HG03575 (cell line): ENCODE results near the gene FGGY.

Experiments
- ATAC-seq: cut with Tn5 transposase; IDR thresholded peaks from one replicate; pipeline ENCODE4 v1.9.1; 2021; ENCODE audit not compliant: unreplicated experiment, insufficient number of reproducible peaks, low FRiP score; ENCODE audit errors: extremely low read depth

The FGGY gene

GRCh38 chr1:59775480-59775879, 478.6 kb downstream of the FGGY start:
- ATAC-seq: no peak

GRCh38 chr1:59776960-59777852, 480.3 kb downstream of the FGGY start:
- no peak for ATAC-seq

DNA sequence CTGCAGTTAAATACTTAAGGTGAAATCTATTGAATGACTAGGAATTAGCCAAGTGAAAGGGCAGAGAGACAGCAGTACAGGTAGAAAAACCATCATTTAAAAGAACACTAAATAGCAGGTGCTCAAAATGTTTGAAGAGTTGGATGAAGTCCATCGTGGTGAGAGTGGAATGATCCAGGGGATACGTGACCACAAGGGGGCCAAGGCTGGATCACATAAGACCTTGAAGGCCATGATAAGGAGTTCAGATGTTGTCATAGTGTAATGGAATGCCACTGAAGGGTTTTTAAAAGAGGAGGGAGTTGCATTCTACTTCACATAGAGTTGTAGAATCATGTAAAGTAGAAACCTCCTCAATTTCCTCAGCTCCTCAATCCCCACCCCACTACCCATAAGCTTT, 483.1 kb downstream of the FGGY start:
- no peak for ATAC-seq

DNA sequence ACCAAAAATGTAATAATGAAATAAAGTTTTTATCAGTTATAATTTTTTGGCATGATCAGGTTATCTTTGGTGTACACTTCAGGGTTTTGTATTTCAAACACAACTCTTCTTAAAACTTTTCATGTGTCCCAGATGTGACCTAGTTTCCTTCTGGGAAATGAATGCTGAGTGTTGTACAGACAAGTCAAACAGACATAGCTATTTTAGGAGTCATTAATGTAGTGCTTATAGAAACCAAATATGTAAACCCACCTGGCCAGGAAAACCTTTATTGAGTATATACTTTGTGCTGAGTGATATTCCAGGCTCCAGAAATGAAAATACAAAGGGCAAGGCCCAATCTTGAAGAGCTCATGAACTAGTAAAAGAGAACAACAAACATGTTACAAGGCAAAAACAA, 491.9 kb downstream of the FGGY start:
- no peak for ATAC-seq

DNA sequence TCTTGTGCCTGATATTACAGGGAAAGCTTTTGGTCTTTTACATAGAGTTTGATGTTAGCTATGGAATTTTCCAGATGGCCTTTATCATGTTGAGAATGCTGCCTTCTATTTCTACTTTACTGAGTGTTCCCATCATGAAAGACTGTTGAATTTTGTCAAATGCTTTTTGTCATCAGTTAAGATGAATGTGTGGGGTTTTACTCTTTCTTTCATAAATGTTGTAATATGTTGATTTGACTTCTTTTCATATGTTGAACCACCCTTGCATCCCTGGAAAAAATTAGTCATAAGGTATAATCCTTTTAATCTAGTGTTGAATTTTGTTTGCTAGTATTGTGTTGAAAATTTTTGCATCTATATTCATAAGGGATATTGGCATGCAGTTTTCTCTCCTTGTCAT, 501.7 kb downstream of the FGGY start:
- ATAC-seq: no peak

DNA sequence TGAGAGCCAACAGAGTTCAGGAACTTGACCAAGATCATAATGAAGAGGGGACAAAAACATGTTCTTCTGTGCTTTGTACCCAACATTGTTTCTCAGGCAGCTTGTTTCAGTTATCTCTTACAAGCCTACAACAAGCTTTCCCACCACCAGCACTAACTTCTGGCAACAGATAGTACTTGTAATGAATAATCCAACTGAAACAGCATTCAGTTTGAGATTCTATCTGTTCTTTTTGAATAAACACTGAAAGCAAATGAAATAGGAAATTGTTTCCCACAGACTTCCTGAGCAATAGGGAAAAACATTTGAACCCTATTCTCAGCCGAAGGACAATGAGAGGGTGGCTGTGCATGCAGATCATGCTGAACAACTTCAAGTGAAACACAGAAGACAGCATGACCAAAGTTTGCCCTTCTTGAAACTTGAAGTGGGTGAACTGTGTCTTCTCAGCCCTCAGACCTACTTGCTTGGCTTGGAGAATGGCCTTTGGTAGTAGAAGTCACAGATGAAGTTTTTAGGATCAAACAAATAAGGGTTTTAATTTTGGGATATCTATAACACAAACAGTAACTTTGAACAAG, 506.7 kb downstream of the FGGY start:
- ATAC-seq: no peak

DNA sequence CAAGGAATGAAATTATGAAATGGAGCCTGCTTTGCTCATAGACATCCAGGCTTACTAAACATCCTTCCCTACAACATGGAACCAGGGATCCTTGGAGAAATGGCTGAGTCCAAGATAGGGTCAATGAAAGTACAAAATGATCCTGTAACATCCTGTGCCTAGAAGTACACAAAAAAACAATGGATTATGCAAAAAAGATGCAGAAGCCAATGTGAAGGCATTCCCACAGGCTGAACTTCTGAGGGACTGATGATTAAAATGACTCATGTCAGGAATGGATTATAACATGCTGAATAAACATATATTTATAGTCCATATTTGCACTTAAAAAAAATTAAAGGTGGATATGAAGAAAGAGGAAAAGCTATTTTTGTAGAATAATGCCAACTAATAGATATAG, 507.4 kb downstream of the FGGY start:
- no peak for ATAC-seq

DNA sequence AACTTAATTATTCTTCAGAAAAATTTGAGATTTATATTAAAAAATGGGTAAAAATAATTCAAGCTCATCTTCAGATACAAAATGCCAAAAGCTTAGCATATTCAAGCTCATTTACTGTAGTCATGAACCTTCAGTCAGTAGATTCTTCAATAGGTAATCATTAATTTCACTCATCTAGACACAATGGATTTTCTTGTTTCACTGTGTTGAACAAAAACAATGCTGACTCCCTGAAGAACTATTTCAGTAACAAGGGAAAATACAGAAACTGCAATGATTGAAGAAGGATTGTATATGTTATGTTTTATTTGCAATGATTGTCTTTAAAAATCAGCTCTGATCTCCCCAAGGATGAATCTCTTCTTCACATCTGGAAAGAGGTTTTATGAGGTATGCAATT, 508.7 kb downstream of the FGGY start:
- no peak for ATAC-seq
